HEK293T (cell line): ENCODE data around the gene SLC35G6.

Experiments
- BHLHE40 ChIP-seq: fragments of 450-650 bp; IDR thresholded peaks from 2 replicates; pipeline ENCODE4 v1.6.1; 2016; ENCODE audit warnings: mild to moderate bottlenecking, moderate library complexity, borderline replicate concordance
- CTBP1 ChIP-seq: fragments of 450-650 bp; IDR thresholded peaks from 2 replicates; pipeline ENCODE4 v1.6.1; 2016; ENCODE audit warnings: borderline replicate concordance
- NFRKB ChIP-seq: fragments of 450-650 bp; IDR thresholded peaks from 2 replicates; pipeline ENCODE4 v1.6.1; 2016; ENCODE audit warnings: mild to moderate bottlenecking, moderate library complexity
- SP1 ChIP-seq: fragments of 450-650 bp; IDR thresholded peaks from 2 replicates; pipeline ENCODE4 v1.6.1; 2017

GRCh38 chr17:7515911-7516610, 34.8 kb downstream of the SLC35G6 start:
- TF ChIP-seq CTBP1 (no peak), SP1 (no peak), BHLHE40 (no peak), NFRKB (no peak)
